ENCODE data around the gene VDAC1. TPM values are rescaled to one million over a fixed set of nuclear protein-coding genes. Genes with fewer than 3 reads are reported as not detected.
A peak's percentile ranks its signal among the peaks of the same experiment; 100 is the strongest.

Gene VDAC1
- total and polyA plus RNA-seq, 10 of the 15 experiments (the other 5 are each of a cell fraction or from before 2014, with no cell fraction given): 245 to 488 (median 349) TPM

- Histone ChIP-seq H3K9ac (ENCODE audit: control insufficient read depth, insufficient read depth, low read length) (no peak overlapping the region), H3K4me3 (no peak overlapping the region), H2AFZ (ENCODE audit: control insufficient read depth, low read depth, low read length) (no peak overlapping the region), H3K9me3 (replicated peaks; ENCODE audit: control insufficient read depth, insufficient read depth, low read length) (no peaks in the 10 kb centered on the region), H4K20me1 (ENCODE audit: control insufficient read depth, insufficient read depth) (peaks cover 24% of the 10 kb centered on the region), H3K27ac (ENCODE audit: control insufficient read depth, insufficient read depth) (no peak overlapping the region; the same call in 1 of the 2 replicates), H3K27me3 (replicated peaks in 1 of 2; ENCODE audit: control insufficient read depth in 2 of 2, insufficient read depth in 2 of 2, low read length in 1 of 2) (no peaks in the 10 kb centered on the region), H3K4me2 (ENCODE audit: control insufficient read depth, insufficient read depth) (peak overlapping the region; percentile 49; the same call in 1 of the 2 replicates), H3K79me2 (ENCODE audit: control insufficient read depth, insufficient read depth, low read length) (peaks cover 73% of the 10 kb centered on the region), H3K36me3 (ENCODE audit: control insufficient read depth in 2 of 2, insufficient read depth in 2 of 2, low read length in 1 of 2) (peaks cover 19 to 20% of the 10 kb centered on the region in 2 experiments), H3K4me1 (ENCODE audit: control insufficient read depth, insufficient read depth, low read length) (peaks cover 16% of the 10 kb centered on the region)
- ATAC-seq: no peak
- SMC1A ChIA-PET (ENCODE audit: uncharacterized antibody, unreplicated experiment): interaction anchor here (0.8 to 2.3 kb wide), 6 partner anchors 11 to 46 kb away, joined by 3 to 9 read pairs (median 8); partner anchors contain the start of gene VDAC1
- TF ChIP-seq POLR2AphosphoS2 (IDR thresholded peaks at IDR 0.05; ENCODE audit: low read depth, low read length) (no peak), TCF3 (IDR thresholded peaks at IDR 0.05; ENCODE audit: borderline replicate concordance, insufficient read depth, low read depth, low read length) (no peak), NKRF (conservative IDR thresholded peaks at IDR 0.05) (no peak)
- TF ChIP-seq, protein P1, sequence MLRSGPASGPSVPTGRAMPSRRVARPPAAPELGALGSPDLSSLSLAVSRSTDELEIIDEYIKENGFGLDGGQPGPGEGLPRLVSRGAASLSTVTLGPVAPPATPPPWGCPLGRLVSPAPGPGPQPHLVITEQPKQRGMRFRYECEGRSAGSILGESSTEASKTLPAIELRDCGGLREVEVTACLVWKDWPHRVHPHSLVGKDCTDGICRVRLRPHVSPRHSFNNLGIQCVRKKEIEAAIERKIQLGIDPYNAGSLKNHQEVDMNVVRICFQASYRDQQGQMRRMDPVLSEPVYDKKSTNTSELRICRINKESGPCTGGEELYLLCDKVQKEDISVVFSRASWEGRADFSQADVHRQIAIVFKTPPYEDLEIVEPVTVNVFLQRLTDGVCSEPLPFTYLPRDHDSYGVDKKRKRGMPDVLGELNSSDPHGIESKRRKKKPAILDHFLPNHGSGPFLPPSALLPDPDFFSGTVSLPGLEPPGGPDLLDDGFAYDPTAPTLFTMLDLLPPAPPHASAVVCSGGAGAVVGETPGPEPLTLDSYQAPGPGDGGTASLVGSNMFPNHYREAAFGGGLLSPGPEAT (IDR thresholded peaks at IDR 0.05; ENCODE audit: low read depth): no peak
- no TSS peak for BruUV-seq (replicated peaks)
- in situ Hi-C loops (cut with MboI): no loop called here
- intact Hi-C loops (cut with micrococcal nuclease; ENCODE audit: unreplicated experiment): no loop called here
- FAIRE-seq: no peak
- POLR2A ChIA-PET: interaction anchor here (1.1 to 1.8 kb wide), 2 partner anchors 23 to 25 kb away, joined by 3 to 6 read pairs; partner anchors contain the start of gene C5orf15
- RAD21 ChIA-PET (ENCODE audit: unreplicated experiment): interaction anchor here (1.0 to 1.5 kb wide), 4 partner anchors 11 to 46 kb away, joined by 3 read pairs; partner anchors contain the start of gene VDAC1
- no peak for DNase-seq (ENCODE audit: low read depth, low spot score)
- CTCF ChIA-PET: interaction anchor here (0.6 to 9.8 kb wide), 7 partner anchors 8 to 569 kb away, joined by 3 to 179 read pairs (median 6); partner anchors contain the start of gene VDAC1
- WGBS (ENCODE audit: insufficient coverage, insufficient replicate concordance, low lambda C conversion rate, missing lambda C conversion rate): 97% methylated on average over 2 of the region's 2 CpGs
Observed at GRCh38 chr5:133993185-133993936, 11.4 kb downstream of the VDAC1 start.
